ENCODE results near the gene ESM1. TPM values are rescaled to one million over a fixed set of nuclear protein-coding genes. Genes with fewer than 3 reads are reported as not detected.

Gene ESM1
- total RNA-seq, 1 donor, result under 0.01 TPM

Other genes with a start within 250 kb of the ESM1 start
- under 0.01 TPM for gene GZMK, start 38.7 kb upstream of the ESM1 start, total RNA-seq
- not detected for gene GZMA, start 117.1 kb upstream of the ESM1 start, total RNA-seq
- under 0.01 TPM for gene GPX8, start 174.6 kb upstream of the ESM1 start, total RNA-seq
- gene CDC20B, start 187.6 kb upstream of the ESM1 start, total RNA-seq, result not detected
- gene MCIDAS, start 241.7 kb upstream of the ESM1 start, total RNA-seq, result not detected
- gene CCNO, start 248.0 kb upstream of the ESM1 start, total RNA-seq, result under 0.01 TPM

All from hematopoietic multipotent progenitor cell (in vitro differentiated cells).